ENCODE results near the gene GNRH2.
"Not testable (repeated sequence)": the region's sequence is repeated elsewhere in the genome, so short reads cannot be mapped to it uniquely, and the experiment has no call there.

GNRH2 gene

GRCh38 chr20:3075315-3075714, 31.9 kb downstream of the GNRH2 start:
- FAIRE-seq, result not testable (repeated sequence)

GRCh38 chr20:3077618-3078134, 34.3 kb downstream of the GNRH2 start:
- no peak for FAIRE-seq

- FAIRE-seq, result no peak
Measured at GRCh38 chr20:3080939-3081388, 37.5 kb downstream of the GNRH2 start.

- FAIRE-seq, result no peak
Measured at GRCh38 chr20:3081641-3082040, 38.2 kb downstream of the GNRH2 start.

- no peak for FAIRE-seq
Measured at GRCh38 chr20:3082306-3082951, 39.0 kb downstream of the GNRH2 start.

- no peak for FAIRE-seq
Measured at GRCh38 chr20:3082955-3083952, 39.8 kb downstream of the GNRH2 start.

GRCh38 chr20:3084283-3084985, 41.0 kb downstream of the GNRH2 start, which contains the start of gene AVP:
Gene AVP, minus strand, starts transcription at chr20:3084724. Its CDS starts 50 bp downstream, at chr20:3084674.
- FAIRE-seq, result no peak

GRCh38 chr20:3084986-3085360, 41.6 kb downstream of the GNRH2 start:
- FAIRE-seq, result no peak

- no peak for FAIRE-seq
Measured at GRCh38 chr20:3085571-3086072, 42.2 kb downstream of the GNRH2 start.

- no peak for FAIRE-seq
Measured at GRCh38 chr20:3088031-3088430, 44.6 kb downstream of the GNRH2 start.

GRCh38 chr20:3090565-3090964, 47.1 kb downstream of the GNRH2 start:
- FAIRE-seq, result no peak

GRCh38 chr20:3092611-3093379, 49.4 kb downstream of the GNRH2 start:
- no peak for FAIRE-seq

GRCh38 chr20:3093861-3094361, 50.5 kb downstream of the GNRH2 start:
- FAIRE-seq, result no peak

- no peak for FAIRE-seq
Measured at GRCh38 chr20:3094848-3095629, 51.6 kb downstream of the GNRH2 start.
